Measurements from ENCODE around the gene CSKMT. TPM values are rescaled to one million over a fixed set of nuclear protein-coding genes. Genes with fewer than 3 reads are reported as not detected.
A peak's percentile ranks its signal among the peaks of the same experiment; 100 is the strongest.

The CSKMT gene
- total and polyA plus RNA-seq, 10 of the 15 experiments (the other 5 are each of a cell fraction or from before 2014, with no cell fraction given): 7.0 to 213 (median 21.6) TPM

GRCh38 chr11:62665075-62665598 is at the start of gene CSKMT, which contains the start of gene C11orf98 (continued):
- 0 out of 2 replicates have a peak, but pooled peaks have one; percentile 38 for TF ChIP-seq MTA2 (IDR thresholded peaks at IDR 0.05; ENCODE audit: low read depth)
- no peak for TF ChIP-seq PKNOX1 (IDR thresholded peaks at IDR 0.05)
- TF ChIP-seq RELA (IDR thresholded peaks at IDR 0.05; ENCODE audit: borderline replicate concordance, partially characterized antibody): peak; percentile 35
- TF ChIP-seq PRDM15 (CRISPR knock-in tag; IDR thresholded peaks at IDR 0.05): peak; percentile 70; the same call in 1 of the 2 replicates
- TF ChIP-seq WRNIP1 (IDR thresholded peaks at IDR 0.05; ENCODE audit: borderline replicate concordance, low read depth, low read length): no peak
- TF ChIP-seq NR2F1 (conservative IDR thresholded peaks at IDR 0.05): peak; percentile 74; the same call in 1 of the 2 replicates
- TF ChIP-seq MEF2A (IDR thresholded peaks at IDR 0.05; ENCODE audit: insufficient read depth, low read depth, low read length): peak; percentile 63; the same call in 1 of the 2 replicates
- peak; percentile 89 for TF ChIP-seq MLLT1 (IDR thresholded peaks at IDR 0.05)
- TF ChIP-seq CEBPZ (IDR thresholded peaks at IDR 0.05; ENCODE audit: low read depth, low read length): no peak
- peak; percentile 90 for TF ChIP-seq SMAD1 (IDR thresholded peaks at IDR 0.05; ENCODE audit: low read depth, partially characterized antibody)
- no peak for TF ChIP-seq ZNF217 (IDR thresholded peaks at IDR 0.05)
- TF ChIP-seq PML (IDR thresholded peaks at IDR 0.05; ENCODE audit: low read length): peak; percentile 99
- TF ChIP-seq ZNF207 (IDR thresholded peaks at IDR 0.05; ENCODE audit: borderline replicate concordance): peak; percentile 26; the same call in 1 of the 2 replicates
- TF ChIP-seq SIN3A (IDR thresholded peaks at IDR 0.05; ENCODE audit: low read depth, low read length): peak; percentile 84; the same call in 1 of the 2 replicates
- peak; percentile 66 for TF ChIP-seq IKZF1 (conservative IDR thresholded peaks at IDR 0.05)
- peak in 1 of 2 experiments; percentile 17; a peak in 1 of 4 replicates for TF ChIP-seq ETV6 (conservative IDR thresholded peaks at IDR 0.05 in 1 of 2, IDR thresholded peaks at IDR 0.05 in 1 of 2; ENCODE audit: borderline replicate concordance in 1 of 2, low read depth in 1 of 2)
- TF ChIP-seq CBFB (IDR thresholded peaks at IDR 0.05; ENCODE audit: low read depth): peak; percentile 99
- no peak for TF ChIP-seq E2F4 (IDR thresholded peaks at IDR 0.05; ENCODE audit: low read depth, low read length)
- no peak for TF ChIP-seq ZNF384 (IDR thresholded peaks at IDR 0.05; ENCODE audit: borderline replicate concordance, low read depth, low read length)
- TF ChIP-seq SP1 (IDR thresholded peaks at IDR 0.05; ENCODE audit: low read depth, low read length): peak; percentile 95
